ENCODE results near the gene SLC41A3. TPM values are rescaled to one million over a fixed set of nuclear protein-coding genes. Genes with fewer than 3 reads are reported as not detected.
"Not testable (repeated sequence)": the region's sequence is repeated elsewhere in the genome, so short reads cannot be mapped to it uniquely, and the experiment has no call there.

The SLC41A3 gene
- total RNA-seq, 1 experiment from 2014 or later = 35.5 TPM

DNA sequence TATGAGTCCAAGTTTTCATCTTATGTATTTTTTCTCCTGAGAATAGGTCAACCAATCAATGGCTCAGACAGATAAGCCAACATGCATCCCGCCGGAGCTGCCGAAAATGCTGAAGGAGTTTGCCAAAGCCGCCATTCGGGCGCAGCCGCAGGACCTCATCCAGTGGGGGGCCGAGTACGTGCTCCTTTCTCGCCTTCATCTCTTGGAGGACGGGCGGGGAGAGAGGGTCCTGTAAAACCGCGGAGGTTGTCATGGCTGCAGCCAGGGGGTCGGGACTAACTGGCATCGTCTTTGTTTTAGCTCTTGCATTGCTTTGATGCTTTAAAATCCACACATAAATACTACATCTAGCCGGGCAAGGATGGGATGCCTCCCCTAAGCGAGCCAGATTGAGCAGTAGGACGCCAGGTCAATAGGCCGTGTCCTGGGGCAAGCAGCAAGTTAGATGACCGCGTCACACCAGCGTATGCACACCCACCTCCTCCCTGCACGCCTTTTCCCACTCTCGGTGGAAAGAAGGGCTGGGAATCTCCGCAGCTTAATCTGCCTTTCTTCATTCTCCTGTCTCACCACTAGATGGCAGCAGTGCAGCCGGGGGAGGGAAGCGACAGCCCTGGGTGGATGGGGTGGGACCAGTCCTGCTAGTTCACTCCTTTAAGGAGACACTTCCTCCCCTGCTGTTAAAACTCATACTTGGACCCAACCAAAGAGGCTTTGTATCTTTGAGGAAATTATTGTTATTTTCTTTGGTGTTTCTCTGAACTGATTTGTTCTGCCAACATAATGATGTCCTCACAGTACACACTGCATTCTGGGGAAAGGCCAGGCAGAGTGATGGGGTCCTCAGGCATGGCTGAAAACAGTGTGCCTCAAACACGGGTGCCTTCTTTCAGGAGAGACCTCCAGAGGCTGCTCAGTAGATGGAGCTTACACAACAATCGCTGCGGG lies 111.7 kb downstream of the SLC41A3 start:
- H4K5ac ChIP-seq (ENCODE audit: insufficient read length, low read depth, low read length); H2BK12ac ChIP-seq (ENCODE audit: insufficient read length, low read depth, low read length); H2BK120ac ChIP-seq (ENCODE audit: low read depth, low read length, poor library complexity, severe bottlenecking); H3K27ac ChIP-seq (ENCODE audit: insufficient read length, low read depth, low read length); H2AFZ ChIP-seq (ENCODE audit: low read length); H3K36me3 Mint-ChIP-seq (ENCODE audit: insufficient read depth in 1 of 3, low read depth in 3 of 3); H3K4me1 Mint-ChIP-seq; H2BK5ac ChIP-seq (ENCODE audit: insufficient read length, low read length); H4K8ac ChIP-seq (replicated peaks; ENCODE audit: insufficient read length, low read depth, low read length); H3K23ac ChIP-seq (ENCODE audit: insufficient read length, low read depth, low read length); H4K91ac ChIP-seq (ENCODE audit: insufficient read length, low read depth, low read length); H3T11ph ChIP-seq (ENCODE audit: low read length); H3K9ac ChIP-seq (ENCODE audit: extremely low read depth, insufficient read length, low read length); H3K9me3 Mint-ChIP-seq; H2BK20ac ChIP-seq (ENCODE audit: low read depth, low read length, poor library complexity, severe bottlenecking); H2AK5ac ChIP-seq (ENCODE audit: insufficient read length, low read length); H3K4me1 ChIP-seq (ENCODE audit: insufficient read depth, low read length); H3K56ac ChIP-seq (ENCODE audit: insufficient read length, low read depth, low read length); H3K23me2 ChIP-seq (ENCODE audit: insufficient read length, low read depth, low read length, poor library complexity, severe bottlenecking); H3K18ac ChIP-seq (ENCODE audit: insufficient read length, low read depth, low read length); H3K4ac ChIP-seq (ENCODE audit: low read depth, low read length); H3K27ac Mint-ChIP-seq; H3K79me2 ChIP-seq (ENCODE audit: insufficient read depth, low read length); H3K27me3 ChIP-seq (ENCODE audit: insufficient read depth, low read length); H3K9me3 ChIP-seq (ENCODE audit: control insufficient read depth, low read depth, low read length); H4K20me1 ChIP-seq (ENCODE audit: control insufficient read depth, insufficient read depth, insufficient read length); H2BK15ac ChIP-seq (ENCODE audit: low read depth, low read length); H3K79me1 ChIP-seq (ENCODE audit: insufficient read depth, low read depth, low read length, poor library complexity, severe bottlenecking): not testable (repeated sequence)
- Mint-ChIP-seq H3K27me3 (ENCODE audit: low read depth) (peaks cover 31% of the 10 kb centered on the region), H3K4me3 (peak overlapping the region; percentile 64 to 83)
- TF ChIP-seq, protein P1, sequence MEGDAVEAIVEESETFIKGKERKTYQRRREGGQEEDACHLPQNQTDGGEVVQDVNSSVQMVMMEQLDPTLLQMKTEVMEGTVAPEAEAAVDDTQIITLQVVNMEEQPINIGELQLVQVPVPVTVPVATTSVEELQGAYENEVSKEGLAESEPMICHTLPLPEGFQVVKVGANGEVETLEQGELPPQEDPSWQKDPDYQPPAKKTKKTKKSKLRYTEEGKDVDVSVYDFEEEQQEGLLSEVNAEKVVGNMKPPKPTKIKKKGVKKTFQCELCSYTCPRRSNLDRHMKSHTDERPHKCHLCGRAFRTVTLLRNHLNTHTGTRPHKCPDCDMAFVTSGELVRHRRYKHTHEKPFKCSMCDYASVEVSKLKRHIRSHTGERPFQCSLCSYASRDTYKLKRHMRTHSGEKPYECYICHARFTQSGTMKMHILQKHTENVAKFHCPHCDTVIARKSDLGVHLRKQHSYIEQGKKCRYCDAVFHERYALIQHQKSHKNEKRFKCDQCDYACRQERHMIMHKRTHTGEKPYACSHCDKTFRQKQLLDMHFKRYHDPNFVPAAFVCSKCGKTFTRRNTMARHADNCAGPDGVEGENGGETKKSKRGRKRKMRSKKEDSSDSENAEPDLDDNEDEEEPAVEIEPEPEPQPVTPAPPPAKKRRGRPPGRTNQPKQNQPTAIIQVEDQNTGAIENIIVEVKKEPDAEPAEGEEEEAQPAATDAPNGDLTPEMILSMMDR (conservative IDR thresholded peaks at IDR 0.05) = peak; percentile 82
- H3K14ac ChIP-seq (ENCODE audit: insufficient read depth, low read length) = peak overlapping the region; percentile 82
- DNase-seq = peak; percentile 44
- WGBS (ENCODE audit: extremely low coverage, insufficient read length, low lambda C conversion rate) = no CpG with 5 or more reads among the region's 31 CpGs
- H3K4me2 ChIP-seq (ENCODE audit: insufficient read depth, insufficient read length, low read length) = peak overlapping the region; percentile 99

- H3K14ac ChIP-seq (ENCODE audit: insufficient read depth, low read length); H3K56ac ChIP-seq (ENCODE audit: insufficient read length, low read depth, low read length); H3K4me1 ChIP-seq (ENCODE audit: insufficient read depth, low read length); H4K91ac ChIP-seq (ENCODE audit: insufficient read length, low read depth, low read length); H3T11ph ChIP-seq (ENCODE audit: low read length); H3K4me2 ChIP-seq (ENCODE audit: insufficient read depth, insufficient read length, low read length); H2BK12ac ChIP-seq (ENCODE audit: insufficient read length, low read depth, low read length); H2AK5ac ChIP-seq (ENCODE audit: insufficient read length, low read length); H3K79me1 ChIP-seq (ENCODE audit: insufficient read depth, low read depth, low read length, poor library complexity, severe bottlenecking); H2BK20ac ChIP-seq (ENCODE audit: low read depth, low read length, poor library complexity, severe bottlenecking); H2BK120ac ChIP-seq (ENCODE audit: low read depth, low read length, poor library complexity, severe bottlenecking); H3K27ac Mint-ChIP-seq; H3K27ac ChIP-seq (ENCODE audit: insufficient read length, low read depth, low read length); H3K23me2 ChIP-seq (ENCODE audit: insufficient read length, low read depth, low read length, poor library complexity, severe bottlenecking); H2AFZ ChIP-seq (ENCODE audit: low read length); H4K5ac ChIP-seq (ENCODE audit: insufficient read length, low read depth, low read length); H3K9ac ChIP-seq (ENCODE audit: extremely low read depth, insufficient read length, low read length); H3K9me3 ChIP-seq (ENCODE audit: control insufficient read depth, low read depth, low read length); H2BK15ac ChIP-seq (ENCODE audit: low read depth, low read length); DNase-seq; H3K23ac ChIP-seq (ENCODE audit: insufficient read length, low read depth, low read length); H3K36me3 Mint-ChIP-seq (ENCODE audit: insufficient read depth in 1 of 3, low read depth in 3 of 3); H4K20me1 ChIP-seq (ENCODE audit: control insufficient read depth, insufficient read depth, insufficient read length); H4K8ac ChIP-seq (replicated peaks; ENCODE audit: insufficient read length, low read depth, low read length); H3K27me3 ChIP-seq (ENCODE audit: insufficient read depth, low read length); H2BK5ac ChIP-seq (ENCODE audit: insufficient read length, low read length); H3K4ac ChIP-seq (ENCODE audit: low read depth, low read length); H3K18ac ChIP-seq (ENCODE audit: insufficient read length, low read depth, low read length); H3K4me1 Mint-ChIP-seq; H3K79me2 ChIP-seq (ENCODE audit: insufficient read depth, low read length); H3K9me3 Mint-ChIP-seq: not testable (repeated sequence)
- H3K4me3 Mint-ChIP-seq = peak within 1 kb of the TSS in 1 of 2 experiments; percentile 73; a peak in 4 of 5 replicates
- WGBS (ENCODE audit: extremely low coverage, insufficient read length, low lambda C conversion rate) = no CpG with 5 or more reads among the region's 50 CpGs
- H3K27me3 Mint-ChIP-seq (ENCODE audit: low read depth) = peaks cover 36% of the 10 kb centered on the region
Observed at GRCh38 chr3:125968701-125969592, 115.0 kb downstream of the SLC41A3 start, which contains the start of gene ROPN1B. Gene ROPN1B (plus strand): TSS chr3:125969178. CDS start chr3:125972055, 2,877 bp downstream.
